Activated T-cell treated with anti-CD3 and anti-CD28 coated beads for 1 hour (primary cell): ENCODE results near the gene RAD51B.

Source experiments
- DNase-seq: peaks from one replicate; pipeline ENCODE4 v3.0.0-alpha.2; 2020; ENCODE audit warnings: low read depth

RAD51B gene

GRCh38 chr14:68774771-68775613 is 955.4 kb downstream of the RAD51B start:
- no peak for DNase-seq

GRCh38 chr14:68775614-68776126 is 956.1 kb downstream of the RAD51B start:
- DNase-seq: no peak

- no peak for DNase-seq
Measured at GRCh38 chr14:68777644-68778043, 958.1 kb downstream of the RAD51B start.
